Testis (tissue), 2 donors: ENCODE data around the gene DMD.

Source experiments
- CTCF ChIP-seq, 3 experiments: fragments of 450-650 bp in 2 of 3; fragments of 200-600 bp in 1 of 3; sonication (generic) in 1 of 3; IDR thresholded peaks; one replicate each; pipeline ENCODE4 v1.5.1; 2016 to 2019; ENCODE audit warnings: antibody characterized with exemption in 3 of 3, mild to moderate bottlenecking in 2 of 3, moderate library complexity in 1 of 3
- POLR2A ChIP-seq: fragments of 450-650 bp; IDR thresholded peaks from one replicate; pipeline ENCODE4 v1.6.1; 2017; ENCODE audit warnings: antibody characterized with exemption, mild to moderate bottlenecking, moderate library complexity

GRCh38 chrX:32741910-32742309 is 469.4 kb downstream of the DMD start:
- TF ChIP-seq POLR2A (no peak), CTCF (IDR thresholded peaks at IDR 0.05) (no peak)
